ENCODE results near the gene ARNT2.
A peak's percentile ranks its signal among the peaks of the same experiment; 100 is the strongest.

Gene ARNT2

GRCh38 chr15:80614711-80615360, 210.7 kb downstream of the ARNT2 start:
- DNase-seq (ENCODE audit: extremely low read depth, insufficient read length), result no peak
- no peak overlapping the region for H3K4me3 ChIP-seq (replicated peaks; ENCODE audit: low read depth, low read length)
- no peaks in the 10 kb centered on the region for H3K36me3 ChIP-seq (ENCODE audit: control insufficient read depth, insufficient read depth, low read length)
- no peak for TF ChIP-seq CTCF (IDR thresholded peaks at IDR 0.05; ENCODE audit: insufficient read depth, low read length, poor library complexity, severe bottlenecking)
- no peaks in the 10 kb centered on the region; the same call in 1 of the 2 replicates for H3K27me3 ChIP-seq (replicated peaks; ENCODE audit: control insufficient read depth, insufficient read depth, low read length)

GRCh38 chr15:80615361-80615736, 211.2 kb downstream of the ARNT2 start:
- DNase-seq (ENCODE audit: extremely low read depth, insufficient read length), result no peak
- Histone ChIP-seq H3K27me3 (replicated peaks; ENCODE audit: control insufficient read depth, insufficient read depth, low read length) (no peaks in the 10 kb centered on the region; the same call in 1 of the 2 replicates), H3K4me3 (replicated peaks; ENCODE audit: low read depth, low read length) (no peak overlapping the region), H3K36me3 (ENCODE audit: control insufficient read depth, insufficient read depth, low read length) (no peaks in the 10 kb centered on the region)
- no peak for TF ChIP-seq CTCF (IDR thresholded peaks at IDR 0.05; ENCODE audit: insufficient read depth, low read length, poor library complexity, severe bottlenecking)

GRCh38 chr15:80615783-80616391, 211.7 kb downstream of the ARNT2 start:
- Histone ChIP-seq H3K27me3 (replicated peaks; ENCODE audit: control insufficient read depth, insufficient read depth, low read length) (no peaks in the 10 kb centered on the region; the same call in 1 of the 2 replicates), H3K36me3 (ENCODE audit: control insufficient read depth, insufficient read depth, low read length) (no peaks in the 10 kb centered on the region), H3K4me3 (replicated peaks; ENCODE audit: low read depth, low read length) (no peak overlapping the region)
- no peak for DNase-seq (ENCODE audit: extremely low read depth, insufficient read length)
- no peak for TF ChIP-seq CTCF (IDR thresholded peaks at IDR 0.05; ENCODE audit: insufficient read depth, low read length, poor library complexity, severe bottlenecking)

- TF ChIP-seq CTCF (IDR thresholded peaks at IDR 0.05; ENCODE audit: insufficient read depth, low read length, poor library complexity, severe bottlenecking), result no peak
- H3K4me3 ChIP-seq (replicated peaks; ENCODE audit: low read depth, low read length), result no peak overlapping the region
- H3K27me3 ChIP-seq (replicated peaks; ENCODE audit: control insufficient read depth, insufficient read depth, low read length), result no peaks in the 10 kb centered on the region; the same call in 1 of the 2 replicates
- no peak for DNase-seq (ENCODE audit: extremely low read depth, insufficient read length)
- no peaks in the 10 kb centered on the region for H3K36me3 ChIP-seq (ENCODE audit: control insufficient read depth, insufficient read depth, low read length)
Observed at GRCh38 chr15:80618685-80619400, 214.7 kb downstream of the ARNT2 start.

- H3K27me3 ChIP-seq (replicated peaks; ENCODE audit: control insufficient read depth, insufficient read depth, low read length), result no peaks in the 10 kb centered on the region; the same call in 1 of the 2 replicates
- no peak for DNase-seq (ENCODE audit: extremely low read depth, insufficient read length)
- H3K36me3 ChIP-seq (ENCODE audit: control insufficient read depth, insufficient read depth, low read length), result no peaks in the 10 kb centered on the region
- no peak overlapping the region for H3K4me3 ChIP-seq (replicated peaks; ENCODE audit: low read depth, low read length)
- peak; percentile 26 for TF ChIP-seq CTCF (IDR thresholded peaks at IDR 0.05; ENCODE audit: insufficient read depth, low read length, poor library complexity, severe bottlenecking)
Observed at GRCh38 chr15:80619680-80620079, 215.5 kb downstream of the ARNT2 start.
